OCI-LY1 (cell line): Measurements from ENCODE around the gene TRIP10.

Experiments
- CTCF ChIP-seq: fragments of 200-600 bp; sonication (generic), shearing (Covaris generic); IDR thresholded peaks from 2 replicates; pipeline ENCODE4 v1.5.1; 2017; ENCODE audit warnings: mild to moderate bottlenecking, antibody characterized with exemption, low read length, moderate library complexity, mixed read lengths
- EZH2 ChIP-seq: fragments of 200-600 bp; sonication (generic), shearing (Covaris generic); IDR thresholded peaks from 2 replicates; pipeline ENCODE4 v1.8.0; 2017; ENCODE audit warnings: borderline replicate concordance, mixed run types, mild to moderate bottlenecking, antibody characterized with exemption, low read length, moderate library complexity, mixed read lengths

DNA sequence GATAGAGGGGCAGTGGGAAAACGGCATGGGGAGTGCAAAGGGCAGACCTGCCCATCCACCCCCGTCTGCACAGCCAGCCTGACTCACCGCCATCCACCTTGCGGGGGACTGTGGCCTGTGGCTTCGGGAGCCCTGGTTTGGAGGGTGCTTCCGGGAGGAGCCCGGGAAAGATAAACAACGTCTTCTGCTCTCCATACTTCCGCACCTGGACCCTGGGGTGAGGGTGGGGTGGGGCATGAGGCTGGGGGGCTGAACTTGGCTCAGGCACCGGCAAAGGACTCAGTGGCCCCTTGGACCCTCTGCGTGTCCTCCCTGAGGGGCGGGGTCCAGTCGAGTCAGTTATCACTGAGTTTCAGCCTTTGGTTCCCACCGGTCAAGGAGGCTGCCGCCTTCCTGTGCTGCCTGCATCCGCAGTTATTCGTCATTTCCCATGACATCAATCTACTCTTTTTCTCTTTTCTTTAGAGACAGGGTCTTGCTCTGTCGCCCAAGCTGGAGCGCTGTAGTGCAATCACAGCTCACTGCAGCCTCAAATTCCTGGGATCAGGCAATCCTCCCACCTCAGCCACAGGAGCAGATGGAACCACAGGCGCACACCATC lies 5.3 kb upstream of the TRIP10 start:
- TF ChIP-seq CTCF (no peak), EZH2 (no peak)
